GM19395 (cell line): Measurements from ENCODE around the gene ELN.

Experiments used
- ATAC-seq: cut with Tn5 transposase; IDR thresholded peaks from one replicate; pipeline ENCODE4 v1.9.1; 2021; ENCODE audit warnings: mild to moderate bottlenecking, moderate library complexity; ENCODE audit not compliant: unreplicated experiment

Gene ELN

GRCh38 chr7:74023092-74023536 lies 4.9 kb upstream of the ELN start:
- no peak for ATAC-seq

GRCh38 chr7:74023786-74024185 lies 4.2 kb upstream of the ELN start:
- no peak for ATAC-seq

DNA sequence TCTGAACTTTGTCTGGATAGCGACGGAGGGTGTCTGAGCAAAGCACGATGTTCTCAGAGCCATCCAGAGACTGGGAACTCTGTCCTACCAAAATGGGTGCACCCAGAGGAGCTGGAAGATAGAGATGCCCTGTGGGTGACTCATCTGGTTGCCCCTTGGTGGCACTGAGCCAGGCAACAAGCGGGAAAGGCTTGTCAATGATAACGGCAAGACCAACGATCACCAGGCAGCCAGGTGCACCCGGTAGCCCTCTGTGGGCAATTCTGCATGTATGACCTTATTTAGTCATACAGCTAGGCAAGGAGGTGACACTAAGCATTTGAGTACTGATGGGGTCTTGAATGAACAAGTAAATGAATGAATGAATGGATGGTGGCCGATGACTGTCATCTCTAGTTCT lies 2.8 kb upstream of the ELN start:
- ATAC-seq: no peak

- no peak for ATAC-seq
These were observed 2.2 kb upstream of the ELN start for GRCh38 chr7:74025730-74026129.

DNA sequence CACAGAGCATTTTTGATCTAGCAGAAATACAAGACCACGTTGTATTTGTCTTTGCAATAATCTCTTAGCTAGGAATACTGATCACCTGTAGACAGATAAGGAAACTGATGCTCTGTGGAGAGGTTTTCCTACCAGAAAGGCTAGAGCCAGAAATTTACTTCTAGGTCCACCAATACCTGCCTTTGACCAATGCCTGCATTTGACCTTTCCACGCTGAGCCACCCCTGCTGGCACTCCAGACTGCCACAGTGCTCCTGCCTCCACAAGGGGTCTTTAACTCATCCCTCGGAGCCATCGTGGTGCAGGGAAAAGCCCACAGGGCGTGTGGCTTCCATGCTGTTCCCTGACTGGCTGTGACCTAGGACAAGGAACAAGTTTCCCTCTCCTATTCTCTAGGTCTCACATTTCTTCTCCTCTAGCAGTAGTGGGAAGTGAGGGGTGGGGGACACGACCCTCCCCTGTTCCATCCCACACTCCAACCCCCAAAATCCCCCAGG lies 1.5 kb upstream of the ELN start:
- no peak for ATAC-seq

- ATAC-seq: peak; percentile 60
These were observed 880 bp upstream of the ELN start for GRCh38 chr7:74026903-74027682.

DNA sequence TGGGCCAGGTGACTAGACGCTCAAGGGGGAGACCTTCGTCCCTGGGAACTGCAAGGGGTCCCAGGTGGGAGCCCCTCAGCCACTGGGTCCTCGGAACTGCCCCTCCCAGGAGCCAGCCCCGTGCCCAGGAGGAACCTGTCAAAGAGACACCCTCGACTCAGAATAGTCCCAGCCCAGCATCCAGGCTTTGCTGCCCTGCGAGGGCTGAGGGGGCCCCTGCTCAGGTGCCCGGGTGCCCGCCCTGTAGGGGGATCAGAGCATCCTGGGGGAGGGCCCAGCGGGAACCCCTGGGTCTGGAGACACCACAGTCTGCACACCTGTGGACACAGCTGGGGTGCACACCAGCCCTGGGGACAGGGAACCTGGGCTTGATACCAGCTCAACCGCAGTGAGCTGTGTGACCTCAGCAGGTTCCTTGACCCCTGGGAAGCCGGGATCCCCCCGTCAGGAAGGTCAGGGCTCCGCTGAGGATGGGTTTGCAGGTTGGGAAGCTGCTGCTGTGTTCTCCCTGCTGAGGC lies 407 bp downstream of the ELN start:
- no peak for ATAC-seq

DNA sequence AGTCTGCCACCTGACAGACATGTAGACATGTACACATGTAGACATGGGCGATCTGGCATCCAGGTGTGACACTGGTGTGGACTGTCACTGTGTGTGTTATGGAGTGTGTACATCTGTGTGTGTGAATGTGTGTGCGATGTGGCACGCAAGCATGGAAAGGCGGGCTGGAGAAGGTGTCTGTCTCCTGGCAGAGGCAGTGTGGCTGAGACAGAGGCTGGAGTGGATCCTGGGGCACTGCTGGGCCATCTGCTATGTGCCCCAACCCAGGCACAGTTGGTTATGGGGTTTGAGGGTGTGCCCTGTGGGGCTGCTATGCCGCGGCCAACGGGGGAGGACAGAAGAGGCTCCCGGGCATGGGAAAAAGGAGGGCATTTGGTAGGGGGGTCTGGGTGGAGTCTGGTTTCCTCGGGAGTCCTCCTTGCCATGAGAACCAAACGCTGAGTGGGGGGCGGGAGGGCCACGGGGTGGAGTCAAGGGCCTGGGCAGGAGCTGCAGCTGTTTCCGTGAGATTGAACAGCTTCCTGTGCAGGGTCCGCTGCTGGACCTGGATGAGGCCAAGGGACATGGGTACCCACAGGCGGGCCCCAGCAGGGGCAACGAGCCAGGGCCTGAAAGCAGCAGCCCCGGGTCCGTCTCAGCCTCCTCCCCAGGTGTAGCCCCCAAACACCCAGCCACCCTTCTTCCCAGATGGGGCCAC lies 1.3 kb downstream of the ELN start:
- no peak for ATAC-seq

DNA sequence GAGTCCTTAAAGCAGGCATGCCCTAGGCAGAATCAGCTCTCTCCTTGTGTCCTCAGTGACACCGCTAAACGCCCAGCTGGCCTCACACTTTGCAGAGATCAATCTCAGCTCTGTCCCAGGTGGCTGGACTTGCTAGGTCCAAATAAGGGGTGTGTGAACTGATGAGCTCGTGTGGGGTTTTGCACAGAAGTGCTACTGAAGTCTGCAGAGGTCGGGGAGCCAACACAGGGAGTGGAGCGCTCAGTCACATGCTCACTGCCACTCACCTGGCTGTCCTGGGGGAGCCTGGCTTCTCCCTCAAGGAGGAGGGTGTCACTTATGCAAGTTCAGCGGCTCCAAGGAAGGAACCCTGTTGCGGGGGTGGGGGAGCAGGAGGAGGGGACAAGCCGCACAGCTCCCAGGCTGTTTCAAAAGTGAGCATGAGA lies 2.0 kb downstream of the ELN start:
- ATAC-seq: no peak

DNA sequence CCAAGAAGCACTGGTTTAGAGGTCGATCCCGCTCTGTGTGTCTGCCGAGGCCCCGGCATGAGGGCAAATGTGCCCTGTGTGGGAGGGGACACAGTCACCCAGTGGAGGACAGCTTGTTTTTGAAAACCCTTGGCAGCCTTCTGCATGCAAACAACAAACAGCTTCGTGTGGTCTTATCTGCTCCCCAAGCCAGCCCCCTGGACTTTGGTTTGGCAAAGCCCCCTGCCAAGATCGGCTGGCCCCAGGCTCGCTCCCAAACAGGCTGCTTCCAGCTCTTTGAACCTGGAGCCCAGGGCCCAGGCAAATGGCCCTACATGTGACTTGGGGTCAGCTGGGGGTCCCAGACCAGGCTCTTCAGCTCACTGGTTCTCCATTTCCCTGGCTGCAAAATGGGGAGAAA lies 2.9 kb downstream of the ELN start:
- no peak for ATAC-seq

GRCh38 chr7:74031403-74032190 lies 3.6 kb downstream of the ELN start:
- ATAC-seq: no peak

- no peak for ATAC-seq
These were observed 4.2 kb downstream of the ELN start for GRCh38 chr7:74032191-74032490.

DNA sequence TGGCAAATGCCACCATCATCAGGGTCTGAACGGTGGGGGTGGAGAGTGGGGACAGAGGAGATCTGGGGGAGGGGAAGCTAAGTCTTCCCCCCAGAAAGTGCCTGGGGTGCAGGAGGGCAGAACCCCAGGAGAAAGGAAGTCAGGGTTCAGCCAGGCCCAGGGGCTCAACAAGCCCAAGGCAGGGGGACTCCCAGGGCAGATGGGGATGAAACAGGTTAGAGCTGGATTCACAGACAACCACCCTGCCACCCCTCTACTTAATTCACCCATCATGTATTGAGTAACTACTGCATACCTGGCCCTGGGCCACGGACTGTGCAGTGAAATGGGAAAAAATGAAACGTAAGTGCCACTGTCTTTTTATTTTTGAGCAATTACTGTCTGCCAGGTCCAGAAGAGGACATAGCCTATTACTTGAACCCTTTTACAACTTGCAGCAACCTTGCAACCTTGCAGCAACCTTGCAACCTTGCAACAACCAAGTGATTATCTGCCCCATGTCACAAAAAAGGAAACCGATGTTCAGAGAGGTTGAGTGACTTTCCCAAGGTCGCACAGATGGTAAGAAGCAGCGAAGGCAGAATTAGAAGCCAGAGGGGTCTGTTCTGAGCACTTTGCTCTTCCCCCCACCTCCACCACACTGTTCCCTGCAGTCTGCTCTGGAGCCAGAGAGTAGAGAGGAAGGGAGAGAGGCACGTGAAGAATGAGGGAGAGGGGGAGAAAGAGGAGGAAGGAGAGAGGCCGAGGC lies 4.8 kb downstream of the ELN start:
- no peak for ATAC-seq

- ATAC-seq: no peak
These were observed 5.7 kb downstream of the ELN start for GRCh38 chr7:74033372-74034311.

- ATAC-seq: no peak
These were observed 9.6 kb downstream of the ELN start for GRCh38 chr7:74037609-74038008.

GRCh38 chr7:74038194-74038961 lies 10.4 kb downstream of the ELN start:
- no peak for ATAC-seq

DNA sequence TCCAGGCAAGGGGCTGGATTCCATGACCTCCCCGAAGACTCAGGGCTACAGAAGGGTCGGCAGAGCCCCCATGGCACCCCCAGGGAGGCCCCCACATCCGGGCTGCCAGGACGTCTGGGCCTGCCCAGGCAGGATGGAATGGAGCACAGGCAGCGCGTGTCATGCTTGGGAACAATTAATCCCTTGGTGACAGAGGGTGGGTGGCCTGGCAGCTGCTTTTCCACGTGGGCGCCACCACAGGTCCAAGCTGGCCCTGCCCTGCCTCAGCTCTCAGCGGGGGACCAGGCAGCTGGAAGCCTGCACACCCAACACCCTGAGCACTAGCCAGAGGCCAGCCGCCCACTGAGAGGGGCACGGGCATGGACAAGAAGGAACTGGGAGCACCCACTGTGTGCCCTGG lies 11.4 kb downstream of the ELN start:
- no peak for ATAC-seq

DNA sequence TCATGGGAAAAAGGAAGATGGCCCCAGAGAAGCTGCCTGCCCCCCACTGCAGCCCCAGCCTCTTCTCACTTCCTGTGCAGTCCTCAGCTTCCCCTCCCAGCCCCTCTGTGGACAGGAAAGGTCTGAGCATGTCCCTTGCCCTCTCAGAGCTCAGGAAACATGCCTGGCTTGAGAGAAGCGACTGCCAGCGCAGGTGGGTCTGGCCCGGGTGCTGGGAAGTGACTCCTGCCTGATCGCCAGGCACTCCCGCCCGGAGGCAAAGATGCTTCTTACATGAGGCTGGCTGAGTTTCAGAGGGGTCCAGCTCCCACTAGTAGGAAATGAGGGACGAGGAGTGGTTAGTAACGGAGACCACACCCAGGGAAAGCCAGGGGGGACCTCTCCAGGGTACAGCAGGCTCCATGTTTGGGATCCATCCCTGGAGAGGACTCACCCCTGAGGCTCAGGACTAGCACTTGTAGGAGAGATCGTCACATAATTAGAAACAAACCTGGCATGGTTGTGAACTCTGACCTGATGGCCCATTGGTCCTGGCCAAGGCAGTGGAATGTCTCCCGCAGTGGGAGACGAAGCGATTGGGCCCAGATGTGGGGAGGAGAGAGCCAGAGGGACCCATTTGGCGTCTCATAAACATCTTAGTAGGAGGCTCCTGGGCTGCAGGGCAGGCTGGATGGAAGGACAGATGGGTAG lies 12.3 kb downstream of the ELN start:
- no peak for ATAC-seq
